Glomerular visceral epithelial cell (primary cell): Measurements from ENCODE around the gene MEF2C.

Source experiments
- DNase-seq: peaks from one replicate; pipeline ENCODE4 v3.0.0-alpha.2; 2016; ENCODE audit errors: extremely low spot score

Gene MEF2C

GRCh38 chr5:88674356-88675167, 208.4 kb downstream of the MEF2C start:
- DNase-seq, result no peak

- no peak for DNase-seq
Measured at GRCh38 chr5:88673253-88674105, 209.5 kb downstream of the MEF2C start.

GRCh38 chr5:88672644-88673252, 210.2 kb downstream of the MEF2C start:
- no peak for DNase-seq

- DNase-seq, result no peak
Measured at GRCh38 chr5:88671505-88672499, 211.2 kb downstream of the MEF2C start.

- no peak for DNase-seq
Measured at GRCh38 chr5:88671106-88671504, 211.9 kb downstream of the MEF2C start.

DNA sequence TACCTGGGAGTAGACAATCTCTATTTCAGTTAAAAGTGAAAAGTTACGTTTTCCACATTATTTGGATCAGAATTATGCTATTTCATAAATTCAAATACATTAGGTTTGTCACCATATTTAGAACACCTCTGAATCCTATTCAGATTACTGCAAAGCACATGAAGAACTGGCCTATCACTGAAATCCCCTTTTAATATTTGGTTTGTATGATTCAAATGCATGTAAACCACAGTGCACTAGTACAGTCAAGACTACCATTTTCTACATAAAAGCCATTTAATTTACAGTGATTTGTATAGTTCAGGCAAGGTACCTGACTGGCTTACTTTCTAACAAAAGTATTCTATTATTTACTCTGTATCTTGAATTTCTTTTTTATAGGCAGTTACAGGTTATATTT, 212.5 kb downstream of the MEF2C start:
- no peak for DNase-seq

- DNase-seq, result no peak
Measured at GRCh38 chr5:88669371-88670050, 213.5 kb downstream of the MEF2C start.

GRCh38 chr5:88667496-88668201, 215.3 kb downstream of the MEF2C start:
- DNase-seq, result no peak
